ENCODE data around the gene ACAA1.
"Not testable (repeated sequence)": the region's sequence is repeated elsewhere in the genome, so short reads cannot be mapped to it uniquely, and the experiment has no call there.

Gene ACAA1

DNA sequence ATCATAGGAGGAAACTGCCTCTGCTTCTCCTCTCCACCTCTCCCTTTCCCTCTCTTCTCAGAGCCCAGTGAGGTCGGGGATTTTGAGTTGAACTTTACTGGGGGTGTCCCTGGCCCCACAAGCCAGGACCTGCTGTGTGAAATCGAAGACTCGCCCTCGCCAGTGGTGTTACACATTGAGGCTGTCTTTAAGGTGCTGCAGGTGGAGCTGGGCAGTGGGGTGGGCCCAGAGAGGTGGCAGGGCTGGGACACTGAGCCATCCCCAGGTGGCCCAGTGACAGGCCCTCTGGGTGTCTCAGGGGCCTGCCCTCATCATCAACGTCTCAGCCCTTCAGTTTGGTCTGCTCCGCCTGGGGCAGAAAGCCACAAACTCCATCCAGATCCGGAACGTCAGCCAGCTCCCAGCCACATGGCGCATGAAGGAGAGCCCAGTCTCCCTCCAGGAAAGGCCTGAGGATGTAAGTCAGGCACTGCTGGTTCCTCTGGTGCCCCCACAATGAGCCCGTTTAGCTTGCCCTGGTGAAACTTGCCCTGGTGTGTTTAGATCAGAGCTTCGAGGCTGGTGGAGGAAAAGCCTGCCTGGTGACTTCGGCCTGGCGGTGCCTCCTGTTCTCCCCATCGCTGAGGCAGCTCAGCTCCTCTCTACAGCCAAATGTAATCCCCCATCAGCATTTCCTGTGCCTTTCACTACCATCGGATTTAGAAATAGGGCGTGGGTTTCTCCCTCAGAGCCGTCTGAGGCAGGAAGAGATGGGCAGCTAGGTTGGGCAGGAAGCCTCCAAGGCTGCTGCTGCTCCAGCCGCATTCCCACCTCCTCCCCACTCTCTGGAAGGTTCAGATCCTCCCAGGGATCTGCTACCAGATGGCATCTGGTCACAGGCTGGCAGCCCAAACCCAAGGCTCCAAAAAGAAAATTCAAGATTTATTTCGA, 39.2 kb downstream of the ACAA1 start:
- H3K9me3 ChIP-seq (ENCODE audit: control insufficient read depth, low read length), result no peaks in the 10 kb centered on the region
- H3K36me3 ChIP-seq (ENCODE audit: control insufficient read depth, insufficient read depth, low read length), result no peaks in the 10 kb centered on the region
- 88 to 91% methylated on average over 12 of the region's 19 CpGs for WGBS, 2 experiments (ENCODE audit: insufficient coverage in 2 of 2)
- no peak overlapping the region for H3K4me3 ChIP-seq (ENCODE audit: extremely low read depth, insufficient read depth, low read length, poor library complexity, severe bottlenecking)
- peaks cover 4% of the 10 kb centered on the region for H3K4me1 ChIP-seq (ENCODE audit: control insufficient read depth, insufficient read depth, low read length, poor library complexity, severe bottlenecking)
- H3K27ac ChIP-seq (ENCODE audit: low read depth, low read length, severe bottlenecking), result no peak overlapping the region

GRCh38 chr3:38095669-38096483, 41.1 kb downstream of the ACAA1 start:
- no peaks in the 10 kb centered on the region for H3K36me3 ChIP-seq (ENCODE audit: control insufficient read depth, insufficient read depth, low read length)
- no peak overlapping the region for H3K4me3 ChIP-seq (ENCODE audit: extremely low read depth, insufficient read depth, low read length, poor library complexity, severe bottlenecking)
- H3K27ac ChIP-seq (ENCODE audit: low read depth, low read length, severe bottlenecking), result no peak overlapping the region
- 82 to 91% methylated on average over 5 to 6 of the region's 6 CpGs for WGBS, 2 experiments (ENCODE audit: insufficient coverage in 2 of 2)
- peaks cover 4% of the 10 kb centered on the region for H3K4me1 ChIP-seq (ENCODE audit: control insufficient read depth, insufficient read depth, low read length, poor library complexity, severe bottlenecking)
- H3K9me3 ChIP-seq (ENCODE audit: control insufficient read depth, low read length), result no peaks in the 10 kb centered on the region

- Histone ChIP-seq H3K27ac (ENCODE audit: low read depth, low read length, severe bottlenecking) (no peak overlapping the region), H3K9me3 (ENCODE audit: control insufficient read depth, low read length) (no peaks in the 10 kb centered on the region), H3K36me3 (ENCODE audit: control insufficient read depth, insufficient read depth, low read length) (no peaks in the 10 kb centered on the region), H3K4me3 (ENCODE audit: extremely low read depth, insufficient read depth, low read length, poor library complexity, severe bottlenecking) (no peak overlapping the region), H3K4me1 (ENCODE audit: control insufficient read depth, insufficient read depth, low read length, poor library complexity, severe bottlenecking) (peaks cover 3% of the 10 kb centered on the region)
- WGBS, 2 experiments (ENCODE audit: insufficient coverage in 2 of 2), result 100% methylated on average over 1 to 2 of the region's 3 CpGs
These were observed 41.9 kb downstream of the ACAA1 start for GRCh38 chr3:38094999-38095398.

DNA sequence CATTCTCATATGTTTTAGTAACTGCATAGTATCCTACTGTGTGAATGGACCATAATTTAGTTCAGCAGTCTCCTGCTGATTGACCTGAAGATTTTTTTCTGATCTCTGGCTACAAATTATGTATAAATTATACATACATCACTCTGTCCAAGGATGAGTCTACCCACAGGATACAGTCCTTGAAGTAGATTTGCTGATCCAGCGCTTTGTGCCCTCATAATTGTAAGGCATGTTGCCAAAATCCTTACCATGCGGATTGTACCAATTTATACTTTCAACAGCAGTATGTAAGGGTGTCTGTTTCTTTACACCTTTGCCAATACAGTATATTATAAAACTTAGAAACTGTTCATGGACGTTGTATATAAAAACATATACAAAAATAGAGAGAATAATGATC, 46.5 kb downstream of the ACAA1 start:
- no CpG with 5 or more reads among the region's 3 CpGs for WGBS, 2 experiments (ENCODE audit: insufficient coverage in 2 of 2)
- no peaks in the 10 kb centered on the region for H3K36me3 ChIP-seq (ENCODE audit: control insufficient read depth, insufficient read depth, low read length)

GRCh38 chr3:38089163-38089562, 47.8 kb downstream of the ACAA1 start:
- Histone ChIP-seq H3K4me1 (ENCODE audit: control insufficient read depth, insufficient read depth, low read length, poor library complexity, severe bottlenecking) (no peaks in the 10 kb centered on the region), H3K9me3 (ENCODE audit: control insufficient read depth, low read length) (peaks cover 3% of the 10 kb centered on the region), H3K4me3 (ENCODE audit: extremely low read depth, insufficient read depth, low read length, poor library complexity, severe bottlenecking) (no peak overlapping the region), H3K36me3 (ENCODE audit: control insufficient read depth, insufficient read depth, low read length) (no peaks in the 10 kb centered on the region), H3K27ac (ENCODE audit: low read depth, low read length, severe bottlenecking) (no peak overlapping the region)
- WGBS, 2 experiments (ENCODE audit: insufficient coverage in 2 of 2), result 95% methylated on average over 2 of the region's 2 CpGs

More for the DNA sequence above, 46.5 kb downstream of the ACAA1 start:
- no peak overlapping the region for H3K27ac ChIP-seq (ENCODE audit: low read depth, low read length, severe bottlenecking)
- H3K4me3 ChIP-seq (ENCODE audit: extremely low read depth, insufficient read depth, low read length, poor library complexity, severe bottlenecking), result no peak overlapping the region
- H3K9me3 ChIP-seq (ENCODE audit: control insufficient read depth, low read length), result no peaks in the 10 kb centered on the region
- no peaks in the 10 kb centered on the region for H3K4me1 ChIP-seq (ENCODE audit: control insufficient read depth, insufficient read depth, low read length, poor library complexity, severe bottlenecking)

- no peaks in the 10 kb centered on the region for H3K36me3 ChIP-seq (ENCODE audit: control insufficient read depth, insufficient read depth, low read length)
- no peak overlapping the region for H3K4me3 ChIP-seq (ENCODE audit: extremely low read depth, insufficient read depth, low read length, poor library complexity, severe bottlenecking)
- H3K9me3 ChIP-seq (ENCODE audit: control insufficient read depth, low read length), result peaks cover 7% of the 10 kb centered on the region
- no peak overlapping the region for H3K27ac ChIP-seq (ENCODE audit: low read depth, low read length, severe bottlenecking)
- 96 to 98% methylated on average over 6 to 9 of the region's 11 CpGs for WGBS, 2 experiments (ENCODE audit: insufficient coverage in 2 of 2)
- H3K4me1 ChIP-seq (ENCODE audit: control insufficient read depth, insufficient read depth, low read length, poor library complexity, severe bottlenecking), result no peaks in the 10 kb centered on the region
These were observed 48.5 kb downstream of the ACAA1 start for GRCh38 chr3:38088126-38089078.

DNA sequence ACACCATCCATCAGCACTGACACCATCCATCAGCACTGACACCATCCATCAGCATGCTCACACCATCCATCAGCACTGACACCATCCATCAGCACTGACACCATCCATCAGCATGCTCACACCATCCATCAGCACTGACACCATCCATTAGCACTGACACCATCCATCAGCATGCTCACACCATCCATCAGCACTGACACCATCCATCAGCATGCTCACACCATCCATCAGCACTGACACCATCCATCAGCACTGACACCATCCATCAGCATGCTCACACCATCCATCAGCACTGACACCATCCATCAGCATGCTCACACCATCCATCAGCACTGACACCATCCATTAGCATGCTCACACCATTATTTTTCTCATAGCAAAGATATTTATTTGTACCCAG, 49.6 kb downstream of the ACAA1 start:
- not testable (repeated sequence) for H3K4me1 ChIP-seq (ENCODE audit: control insufficient read depth, insufficient read depth, low read length, poor library complexity, severe bottlenecking); H3K9me3 ChIP-seq (ENCODE audit: control insufficient read depth, low read length); H3K36me3 ChIP-seq (ENCODE audit: control insufficient read depth, insufficient read depth, low read length); H3K4me3 ChIP-seq (ENCODE audit: extremely low read depth, insufficient read depth, low read length, poor library complexity, severe bottlenecking); H3K27ac ChIP-seq (ENCODE audit: low read depth, low read length, severe bottlenecking)

DNA sequence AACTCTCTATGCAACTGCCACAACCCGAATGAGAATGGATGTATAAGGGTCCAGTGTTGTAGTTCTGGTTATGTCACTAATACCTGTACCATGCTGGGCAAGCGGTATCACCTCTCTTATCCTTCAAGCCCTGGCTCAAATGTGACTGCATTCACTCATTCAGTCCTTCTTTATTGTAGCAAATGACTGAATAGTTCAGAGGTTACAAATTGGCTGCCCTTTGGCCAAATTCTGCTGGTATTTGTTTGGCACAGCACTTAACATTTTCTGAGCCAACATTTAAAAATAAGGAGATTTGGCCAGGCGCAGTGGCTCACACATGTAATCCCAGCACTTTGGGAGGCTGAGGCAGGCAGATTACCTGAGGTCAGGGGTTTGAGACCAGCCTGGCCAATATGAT, 50.4 kb downstream of the ACAA1 start:
- Histone ChIP-seq H3K36me3 (ENCODE audit: control insufficient read depth, insufficient read depth, low read length) (no peaks in the 10 kb centered on the region), H3K4me1 (ENCODE audit: control insufficient read depth, insufficient read depth, low read length, poor library complexity, severe bottlenecking) (no peaks in the 10 kb centered on the region), H3K4me3 (ENCODE audit: extremely low read depth, insufficient read depth, low read length, poor library complexity, severe bottlenecking) (no peak overlapping the region), H3K27ac (ENCODE audit: low read depth, low read length, severe bottlenecking) (no peak overlapping the region), H3K9me3 (ENCODE audit: control insufficient read depth, low read length) (peaks cover 7% of the 10 kb centered on the region)
- 86 to 93% methylated on average over 2 to 3 of the region's 3 CpGs for WGBS, 2 experiments (ENCODE audit: insufficient coverage in 2 of 2)

DNA sequence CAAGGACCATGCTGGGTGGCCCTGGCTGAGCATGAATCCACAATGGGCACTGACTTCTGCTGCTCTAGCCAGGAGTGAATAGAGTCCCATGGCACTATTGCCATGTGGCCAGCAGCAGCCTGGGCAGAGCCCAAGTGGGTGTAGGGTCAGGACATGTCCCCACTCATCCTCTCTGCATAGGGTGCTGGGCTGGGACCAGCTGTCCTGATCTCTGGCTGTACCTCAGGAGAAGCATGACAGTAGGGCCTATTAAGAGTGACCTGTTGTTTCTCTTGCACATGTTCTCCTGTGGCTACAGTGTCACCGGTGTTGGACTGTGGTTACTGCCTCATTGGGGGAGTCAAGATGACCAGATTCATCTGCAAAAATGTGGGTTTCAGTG, 51.0 kb downstream of the ACAA1 start:
- no peaks in the 10 kb centered on the region for H3K36me3 ChIP-seq (ENCODE audit: control insufficient read depth, insufficient read depth, low read length)
- H3K9me3 ChIP-seq (ENCODE audit: control insufficient read depth, low read length), result peaks cover 7% of the 10 kb centered on the region
- no peaks in the 10 kb centered on the region for H3K4me1 ChIP-seq (ENCODE audit: control insufficient read depth, insufficient read depth, low read length, poor library complexity, severe bottlenecking)
- no peak overlapping the region for H3K4me3 ChIP-seq (ENCODE audit: extremely low read depth, insufficient read depth, low read length, poor library complexity, severe bottlenecking)
- H3K27ac ChIP-seq (ENCODE audit: low read depth, low read length, severe bottlenecking), result no peak overlapping the region
- 89 to 100% methylated on average over 1 of the region's 1 CpG for WGBS, 2 experiments (ENCODE audit: insufficient coverage in 2 of 2)

DNA sequence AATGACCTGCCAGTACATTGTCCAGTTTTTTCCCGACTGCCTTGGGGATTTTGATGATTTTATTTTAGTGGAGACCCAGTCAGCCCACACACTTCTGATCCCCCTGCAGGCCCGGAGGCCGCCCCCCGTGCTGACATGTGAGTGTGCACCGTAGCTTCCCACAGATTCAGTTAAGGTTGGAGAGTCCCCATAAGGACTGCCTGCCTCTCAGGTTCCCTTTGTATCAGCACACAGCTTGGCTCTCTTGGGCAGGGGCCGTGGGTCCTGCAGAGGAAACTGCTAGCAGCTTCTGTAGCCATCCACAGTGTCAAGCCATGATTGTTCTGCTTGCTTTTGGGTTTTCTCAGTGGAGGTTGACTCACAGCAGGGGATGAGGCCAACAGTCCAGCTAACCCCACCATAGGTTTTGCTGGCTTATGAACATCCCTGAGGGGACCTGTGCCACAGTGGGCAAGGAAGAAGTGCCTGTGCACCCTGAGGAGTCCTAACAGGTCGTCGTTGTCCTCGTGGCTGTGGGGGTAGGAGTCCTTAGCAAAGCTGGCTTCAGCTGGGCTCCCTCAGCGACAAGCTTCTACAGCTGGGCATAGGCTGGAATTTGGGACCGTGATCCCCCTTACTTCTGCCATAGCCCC, 51.5 kb downstream of the ACAA1 start:
- no peak overlapping the region for H3K4me3 ChIP-seq (ENCODE audit: extremely low read depth, insufficient read depth, low read length, poor library complexity, severe bottlenecking)
- 89 to 91% methylated on average over 6 to 11 of the region's 11 CpGs for WGBS, 2 experiments (ENCODE audit: insufficient coverage in 2 of 2)

More for the DNA sequence above, 51.5 kb downstream of the ACAA1 start:
- no peaks in the 10 kb centered on the region for H3K36me3 ChIP-seq (ENCODE audit: control insufficient read depth, insufficient read depth, low read length)
- H3K4me1 ChIP-seq (ENCODE audit: control insufficient read depth, insufficient read depth, low read length, poor library complexity, severe bottlenecking), result no peaks in the 10 kb centered on the region
- H3K9me3 ChIP-seq (ENCODE audit: control insufficient read depth, low read length), result peaks cover 7% of the 10 kb centered on the region
- no peak overlapping the region for H3K27ac ChIP-seq (ENCODE audit: low read depth, low read length, severe bottlenecking)

Data from mesodermal cell (in vitro differentiated cells).